H1 (cell line): Measurements from ENCODE around the gene TSHR. TPM values are rescaled to one million over a fixed set of nuclear protein-coding genes. Genes with fewer than 3 reads are reported as not detected.

ENCODE experiments used
- BCL11A ChIP-seq, 2 experiments: IDR thresholded peaks; one replicate each; pipeline ENCODE4 v1.6.1; 2011; ENCODE audit warnings: low read depth in 2 of 2, low read length in 2 of 2, mild to moderate bottlenecking in 2 of 2
- CHD1 ChIP-seq: IDR thresholded peaks from 2 replicates; pipeline ENCODE4 v1.6.1; 2012; ENCODE audit warnings: low read depth, low read length, improper control_type of control experiment
- CHD7 ChIP-seq: fragments of 300-600 bp; sonication (generic); IDR thresholded peaks from 2 replicates; pipeline ENCODE4 v1.7.1; 2012; ENCODE audit warnings: low read length, moderate library complexity, mild to moderate bottlenecking, inconsistent platforms; ENCODE audit not compliant: insufficient replicate concordance
- CREB1 ChIP-seq: IDR thresholded peaks from 2 replicates; pipeline ENCODE4 v1.6.1; 2012; ENCODE audit warnings: inconsistent platforms
- CTBP2 ChIP-seq: IDR thresholded peaks from 2 replicates; pipeline ENCODE4 v1.7.0; 2011; ENCODE audit warnings: borderline replicate concordance, mild to moderate bottlenecking, moderate library complexity, mixed read lengths, low read length; ENCODE audit not compliant: insufficient read depth, insufficient read length
- GTF2F1 ChIP-seq: IDR thresholded peaks from 2 replicates; pipeline ENCODE4 v1.6.1; 2012; ENCODE audit warnings: low read depth, low read length, improper control_type of control experiment, borderline replicate concordance
- MAFK ChIP-seq: IDR thresholded peaks from 2 replicates; pipeline ENCODE4 v1.6.1; 2012; ENCODE audit warnings: low read depth, mild to moderate bottlenecking, improper control_type of control experiment, low read length
- PHF8 ChIP-seq: fragments of 200-600 bp; sonication (generic); conservative IDR thresholded peaks from 2 replicates; pipeline ENCODE4 v1.7.1; 2012; ENCODE audit warnings: low read depth, mild to moderate bottlenecking, inconsistent platforms, low read length, moderate library complexity
- POLR2A ChIP-seq, 2 experiments: IDR thresholded peaks; 1 replicate in 1 of 2; 2 replicates in 1 of 2; pipeline ENCODE4 v1.6.1; 2011; ENCODE audit warnings: low read depth in 2 of 2, low read length in 2 of 2, mild to moderate bottlenecking in 2 of 2; ENCODE audit errors: control extremely low read depth in 1 of 2
- SP4 ChIP-seq: IDR thresholded peaks from 2 replicates; pipeline ENCODE4 v1.6.1; 2012; ENCODE audit warnings: low read length, inconsistent platforms
- polyA plus RNA-seq, 7 experiments: library from polyadenylated mRNA; depleted of rRNA in 3 of 7; stranded (reverse) in 5 of 7; unstranded in 2 of 7; fragments of >200 nt in 5 of 7; fragments of 200-250 nt in 2 of 7; gene quantifications; 1 replicate in 5 of 7; 2 replicates in 1 of 7; 4 replicates in 1 of 7; pipeline versions ENCODE4 v1.2.1 to v1.2.3, GENCODE V29; 2011 to 2013; ENCODE audit warnings: missing spikeins in 2 of 7, mixed read lengths in 2 of 7
- total RNA-seq: library from RNA; stranded (reverse); fragmentation: NEBNext Ultra II Directional; extraction: Animal tissue kit (Norgen Biotek cat#: 25700); gene quantifications from 2 replicates; pipeline ENCODE4 v1.2.1, GENCODE V29; 2021

The TSHR gene
- total and polyA plus RNA-seq, 2 of the 8 experiments (the other 6 are each of a cell fraction or from before 2014, with no cell fraction given) = 0.27 TPM; not detected in 1

GRCh38 chr14:80941241-80942185 is 13.9 kb upstream of the TSHR start, which contains the start of gene CEP128 (continued):
- TF ChIP-seq CHD7 (no peak), POLR2A (IDR thresholded peaks at IDR 0.05; ENCODE audit: control extremely low read depth in 1 of 2, low read depth in 2 of 2, low read length in 2 of 2) (peak in 1 of 2 experiments; percentile 69; a peak in 1 of 3 replicates), GTF2F1 (no peak), CREB1 (peak; percentile 32; the same call in 1 of the 2 replicates), PHF8 (peak; percentile 39; the same call in 1 of the 2 replicates), BCL11A (IDR thresholded peaks at IDR 0.05; ENCODE audit: low read depth in 2 of 2, low read length in 2 of 2) (no peak), MAFK (no peak), SP4 (no peak), CHD1 (no peak), CTBP2 (no peak)
